Kidney (tissue), 14 donors: ENCODE data around the gene SLC15A1. TPM values are rescaled to one million over a fixed set of nuclear protein-coding genes. Genes with fewer than 3 reads are reported as not detected.

Source experiments
- DNase-seq, 5 donors: peaks; one replicate each; pipeline ENCODE4 v3.0.0-alpha.2; 2013 to 2020
- FAIRE-seq: peaks from 2 replicates; lab custom pipeline; 2012; peaks lifted over from hg19 to GRCh38; lab: Jason Lieb, UNC
- H3K27ac ChIP-seq, 2 donors: one replicate each; pipeline ENCODE4 v1.7.0; 2013; ENCODE audit warnings: low read depth in 2 of 2, low read length in 2 of 2, inconsistent platforms in 1 of 2
- H3K27me3 ChIP-seq: one replicate; pipeline ENCODE4 v1.7.1; 2013; ENCODE audit warnings: low read length, inconsistent platforms; ENCODE audit not compliant: control insufficient read depth, insufficient read depth
- H3K36me3 ChIP-seq, 3 donors: one replicate each; pipeline versions ENCODE4 v1.7.0 to v1.7.1; 2013; ENCODE audit warnings: low read length in 3 of 3, control low read depth in 1 of 3, inconsistent platforms in 1 of 3; ENCODE audit not compliant: insufficient read depth in 3 of 3, control insufficient read depth in 2 of 3
- H3K4me1 ChIP-seq, 3 donors: one replicate each; pipeline versions ENCODE4 v1.7.0 to v1.7.1; 2013; ENCODE audit warnings: low read length in 3 of 3, inconsistent platforms in 1 of 3, low read depth in 1 of 3; ENCODE audit not compliant: control insufficient read depth in 2 of 3, insufficient read depth in 2 of 3
- H3K4me3 ChIP-seq, 3 donors: one replicate each; pipeline versions ENCODE4 v1.7.0 to v1.8.1; 2013; ENCODE audit warnings: low read length in 3 of 3, control low read depth in 1 of 3, inconsistent platforms in 1 of 3
- H3K9ac ChIP-seq, 3 donors: one replicate each; pipeline versions ENCODE4 v1.7.0 to v1.7.1; 2013; ENCODE audit warnings: low read length in 3 of 3, control low read depth in 1 of 3, inconsistent platforms in 1 of 3
- H3K9me3 ChIP-seq, 3 donors: one replicate each; pipeline versions ENCODE4 v1.7.0 to v1.7.1; 2013; ENCODE audit warnings: low read length in 3 of 3, control low read depth in 1 of 3, inconsistent platforms in 1 of 3; ENCODE audit not compliant: control insufficient read depth in 2 of 3, insufficient read depth in 1 of 3
- intact Hi-C: fragments of 100-400 bp; cut with DNase I; formaldehyde crosslinking; loops from one replicate; pipeline ENCODE4 v1.11.1; 2022
- polyA plus RNA-seq: library from polyadenylated mRNA; stranded (reverse); fragments of 350-450 nt; fragmentation: Illumina TruSeq; extraction: RNeasy Lipid Tissue Mini Kit (QIAGEN cat#74804); gene quantifications from one replicate; pipeline ENCODE4 v1.2.3, GENCODE V29; 2014; ENCODE audit warnings: low read depth, low replicate concordance; ENCODE audit not compliant: insufficient read depth
- total RNA-seq: library from RNA; stranded (reverse); fragmentation: NEBNext Ultra II Directional; extraction: Animal tissue kit (Norgen Biotek cat#: 25700); gene quantifications from one replicate; pipeline ENCODE4 v1.2.1, GENCODE V29; 2021
- TF ChIP-seq, protein P1 (sequence below): IDR thresholded peaks from 3 replicates; pipeline ENCODE4 v1.5.1; 2012; ENCODE audit warnings: mild to moderate bottlenecking, moderate library complexity, borderline replicate concordance; ENCODE audit not compliant: insufficient read depth; ENCODE audit errors: extremely low read depth
- donor health status: control.
- donor health status: control.
- donor health status: control.
- donor health status: control.
- donor health status: control.
- donor health status: DM: yes; HTN: yes; CAD: no.
- donor health status: Normal renal cell carcinoma (clear cell type).

The SLC15A1 gene
- total and polyA plus RNA-seq, 2 donors from 2014 or later = 5.6 to 10.2 TPM

DNA sequence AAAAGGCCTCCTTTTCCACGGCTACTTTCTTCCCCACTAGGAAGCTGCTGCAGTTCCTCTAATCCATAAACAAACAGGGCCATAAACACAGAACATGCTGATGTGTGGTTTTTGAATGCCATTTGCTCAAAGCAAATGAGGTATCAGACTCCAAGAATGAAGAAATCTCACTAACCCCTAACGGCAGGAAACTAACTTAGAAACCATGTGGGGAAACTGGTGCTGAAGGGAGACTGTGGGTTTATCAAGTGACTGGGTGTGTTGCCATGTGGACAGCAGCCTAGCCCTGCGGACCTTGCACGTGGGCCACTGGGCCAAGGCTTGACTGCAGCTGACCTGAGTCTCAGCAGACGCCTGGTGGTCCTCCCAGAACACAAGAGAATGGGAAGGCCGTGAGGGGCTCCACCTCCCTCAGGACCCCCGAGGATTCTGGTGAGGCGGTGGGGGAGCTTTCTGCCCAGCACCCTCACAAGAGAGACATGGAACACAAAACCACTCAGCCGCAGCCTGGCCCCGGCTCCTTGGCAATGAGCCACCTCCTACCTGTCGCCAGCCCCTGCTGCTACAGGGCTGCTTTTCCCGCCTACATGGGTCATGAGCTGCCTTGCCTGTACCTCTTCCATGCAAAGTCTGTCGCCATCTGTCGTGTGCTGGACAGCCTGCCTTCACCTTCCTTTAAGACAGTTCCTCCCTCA, 10.6 kb downstream of the SLC15A1 start:
- no peak overlapping the region for H3K9ac ChIP-seq
- no peak overlapping the region for H3K4me3 ChIP-seq
- no peaks in the 10 kb centered on the region for H3K27me3 ChIP-seq
- H3K27ac ChIP-seq = no peak overlapping the region
- no peaks in the 10 kb centered on the region for H3K36me3 ChIP-seq
- TF ChIP-seq, protein P1, sequence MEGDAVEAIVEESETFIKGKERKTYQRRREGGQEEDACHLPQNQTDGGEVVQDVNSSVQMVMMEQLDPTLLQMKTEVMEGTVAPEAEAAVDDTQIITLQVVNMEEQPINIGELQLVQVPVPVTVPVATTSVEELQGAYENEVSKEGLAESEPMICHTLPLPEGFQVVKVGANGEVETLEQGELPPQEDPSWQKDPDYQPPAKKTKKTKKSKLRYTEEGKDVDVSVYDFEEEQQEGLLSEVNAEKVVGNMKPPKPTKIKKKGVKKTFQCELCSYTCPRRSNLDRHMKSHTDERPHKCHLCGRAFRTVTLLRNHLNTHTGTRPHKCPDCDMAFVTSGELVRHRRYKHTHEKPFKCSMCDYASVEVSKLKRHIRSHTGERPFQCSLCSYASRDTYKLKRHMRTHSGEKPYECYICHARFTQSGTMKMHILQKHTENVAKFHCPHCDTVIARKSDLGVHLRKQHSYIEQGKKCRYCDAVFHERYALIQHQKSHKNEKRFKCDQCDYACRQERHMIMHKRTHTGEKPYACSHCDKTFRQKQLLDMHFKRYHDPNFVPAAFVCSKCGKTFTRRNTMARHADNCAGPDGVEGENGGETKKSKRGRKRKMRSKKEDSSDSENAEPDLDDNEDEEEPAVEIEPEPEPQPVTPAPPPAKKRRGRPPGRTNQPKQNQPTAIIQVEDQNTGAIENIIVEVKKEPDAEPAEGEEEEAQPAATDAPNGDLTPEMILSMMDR = no peak
- H3K4me1 ChIP-seq = peaks cover 0 to 3% (median 0%) of the 10 kb centered on the region in 3 donors
- intact Hi-C loops = no loop called here
- DNase-seq (no peak), FAIRE-seq (no peak)
- H3K9me3 ChIP-seq = peaks cover 0 to 4% (median 0%) of the 10 kb centered on the region in 3 donors

DNA sequence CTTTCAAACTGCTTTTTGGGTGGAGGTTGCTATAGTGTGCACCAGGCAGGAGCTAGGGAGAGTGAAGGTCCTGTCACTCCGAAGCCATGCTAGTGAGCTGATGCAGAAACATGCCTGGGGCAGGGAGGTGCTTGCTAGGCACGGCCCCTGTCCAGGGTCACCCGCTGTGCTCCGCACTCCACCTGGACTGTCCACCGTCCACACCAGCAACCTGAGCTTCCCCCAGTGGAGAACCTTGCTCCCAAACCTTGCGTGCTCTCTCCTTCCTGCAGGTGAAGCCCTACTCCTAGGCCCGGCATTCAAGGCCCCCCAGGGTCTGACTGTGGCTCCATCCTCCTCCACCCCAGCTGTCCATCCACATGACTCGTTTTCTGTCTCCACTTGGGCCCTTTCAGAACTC, 12.3 kb downstream of the SLC15A1 start:
- DNase-seq (no peak), FAIRE-seq (no peak)
- Histone ChIP-seq H3K27ac (no peak overlapping the region), H3K4me3 (no peak overlapping the region), H3K4me1 (no peaks in the 10 kb centered on the region), H3K27me3 (no peaks in the 10 kb centered on the region), H3K36me3 (no peaks in the 10 kb centered on the region), H3K9me3 (peaks cover 0 to 4% (median 0%) of the 10 kb centered on the region in 3 donors), H3K9ac (no peak overlapping the region)
- intact Hi-C loops = no loop called here
- TF ChIP-seq, protein P1 = no peak

DNA sequence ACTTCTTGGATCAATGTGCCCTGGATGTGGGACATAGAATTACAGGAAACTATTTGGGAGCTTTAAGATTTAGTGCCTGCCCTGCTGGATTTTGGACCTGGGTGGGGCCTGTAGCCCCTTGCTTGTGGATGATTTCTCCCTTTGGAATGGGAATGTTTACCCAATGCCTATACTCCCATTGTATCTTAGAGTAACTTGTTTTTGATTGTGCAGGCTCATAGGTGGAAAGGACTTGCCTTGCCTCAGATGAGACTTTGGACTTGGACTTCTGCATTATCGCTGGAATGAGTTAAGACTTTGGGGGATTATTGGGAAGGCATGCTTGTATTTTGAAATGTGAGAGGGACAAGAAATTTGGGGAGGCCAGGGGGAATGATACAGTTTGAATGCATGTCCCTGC, 13.5 kb downstream of the SLC15A1 start:
- no peak for FAIRE-seq
- peaks cover 0 to 4% (median 0%) of the 10 kb centered on the region in 3 donors for H3K9me3 ChIP-seq

More for the DNA sequence above, 13.5 kb downstream of the SLC15A1 start:
- H3K4me1 ChIP-seq = no peaks in the 10 kb centered on the region
- no peaks in the 10 kb centered on the region for H3K36me3 ChIP-seq
- no peak overlapping the region for H3K27ac ChIP-seq
- no peak overlapping the region for H3K4me3 ChIP-seq
- TF ChIP-seq, protein P1 = no peak
- no peaks in the 10 kb centered on the region for H3K27me3 ChIP-seq
- no peak overlapping the region for H3K9ac ChIP-seq
- intact Hi-C loops = no loop called here
- no peak for DNase-seq
